ENCODE results near the gene INPP5D.

INPP5D gene

DNA sequence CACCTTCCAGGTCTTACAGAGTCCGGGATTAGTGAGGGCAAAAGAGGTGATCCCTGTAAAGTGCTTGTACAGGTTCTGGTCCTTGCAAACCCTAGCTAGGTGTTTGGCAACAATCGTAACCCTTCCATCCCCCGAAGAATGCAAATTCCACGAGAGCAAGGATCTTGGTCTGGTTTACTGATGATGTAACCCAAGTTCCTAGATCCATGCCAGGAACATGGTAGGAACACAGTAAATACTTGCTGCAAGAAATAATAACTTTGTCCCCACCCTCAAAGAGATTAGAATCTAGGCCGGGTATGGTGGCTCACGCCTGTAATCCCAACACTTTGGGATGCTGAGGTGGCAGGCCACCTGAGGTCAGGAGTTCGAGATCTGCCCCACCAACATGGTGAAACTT lies 34.4 kb upstream of the INPP5D start:
- TF ChIP-seq CSDC2 (CRISPR knock-in tag; IDR thresholded peaks at IDR 0.05): no peak
- ATAC-seq: no peak

DNA sequence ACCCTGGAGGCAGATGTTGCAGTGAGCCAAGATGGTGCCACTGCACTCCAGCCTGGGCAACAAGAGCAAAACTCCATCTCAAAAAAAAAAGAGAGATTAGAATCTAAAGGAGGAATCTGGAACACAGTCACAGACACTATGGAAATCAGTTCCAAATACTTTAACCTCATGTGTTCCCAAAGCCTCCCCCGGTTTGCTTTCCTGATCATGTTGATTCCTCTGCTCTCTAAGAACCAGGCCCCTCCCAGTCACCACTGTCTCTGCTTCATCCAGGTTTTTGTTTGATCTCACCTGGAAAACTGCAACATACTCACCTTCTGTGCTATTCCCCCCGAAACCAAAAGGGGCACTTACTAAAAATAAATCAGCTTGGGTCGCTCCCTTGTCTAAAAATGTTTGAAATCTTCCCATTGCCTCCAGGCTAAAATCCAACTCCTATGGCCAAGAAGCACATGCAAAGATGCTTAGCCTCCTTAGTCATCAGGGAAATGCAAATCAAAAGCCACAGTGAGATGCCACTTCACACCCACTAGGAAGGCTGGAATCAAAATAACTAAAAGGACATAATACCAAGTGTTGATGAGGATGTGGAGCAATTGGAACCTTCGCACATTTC lies 33.8 kb upstream of the INPP5D start:
- ATAC-seq: no peak
- TF ChIP-seq ZC3H10 (CRISPR knock-in tag; IDR thresholded peaks at IDR 0.05) (no peak), ZNF8 (CRISPR knock-in tag; IDR thresholded peaks at IDR 0.05) (no peak), CSDC2 (CRISPR knock-in tag; IDR thresholded peaks at IDR 0.05) (no peak), OSR1 (CRISPR knock-in tag; IDR thresholded peaks at IDR 0.05) (no peak), ESRRG (CRISPR knock-in tag; IDR thresholded peaks at IDR 0.05) (no peak), TCF4 (CRISPR knock-in tag; IDR thresholded peaks at IDR 0.05; ENCODE audit: borderline replicate concordance) (no peak)
- TF ChIP-seq, protein P1, sequence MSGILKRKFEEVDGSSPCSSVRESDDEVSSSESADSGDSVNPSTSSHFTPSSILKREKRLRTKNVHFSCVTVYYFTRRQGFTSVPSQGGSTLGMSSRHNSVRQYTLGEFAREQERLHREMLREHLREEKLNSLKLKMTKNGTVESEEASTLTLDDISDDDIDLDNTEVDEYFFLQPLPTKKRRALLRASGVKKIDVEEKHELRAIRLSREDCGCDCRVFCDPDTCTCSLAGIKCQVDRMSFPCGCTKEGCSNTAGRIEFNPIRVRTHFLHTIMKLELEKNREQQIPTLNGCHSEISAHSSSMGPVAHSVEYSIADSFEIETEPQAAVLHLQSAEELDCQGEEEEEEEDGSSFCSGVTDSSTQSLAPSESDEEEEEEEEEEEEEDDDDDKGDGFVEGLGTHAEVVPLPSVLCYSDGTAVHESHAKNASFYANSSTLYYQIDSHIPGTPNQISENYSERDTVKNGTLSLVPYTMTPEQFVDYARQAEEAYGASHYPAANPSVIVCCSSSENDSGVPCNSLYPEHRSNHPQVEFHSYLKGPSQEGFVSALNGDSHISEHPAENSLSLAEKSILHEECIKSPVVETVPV (CRISPR knock-in tag; IDR thresholded peaks at IDR 0.05): no peak
- TF ChIP-seq, protein P2, sequence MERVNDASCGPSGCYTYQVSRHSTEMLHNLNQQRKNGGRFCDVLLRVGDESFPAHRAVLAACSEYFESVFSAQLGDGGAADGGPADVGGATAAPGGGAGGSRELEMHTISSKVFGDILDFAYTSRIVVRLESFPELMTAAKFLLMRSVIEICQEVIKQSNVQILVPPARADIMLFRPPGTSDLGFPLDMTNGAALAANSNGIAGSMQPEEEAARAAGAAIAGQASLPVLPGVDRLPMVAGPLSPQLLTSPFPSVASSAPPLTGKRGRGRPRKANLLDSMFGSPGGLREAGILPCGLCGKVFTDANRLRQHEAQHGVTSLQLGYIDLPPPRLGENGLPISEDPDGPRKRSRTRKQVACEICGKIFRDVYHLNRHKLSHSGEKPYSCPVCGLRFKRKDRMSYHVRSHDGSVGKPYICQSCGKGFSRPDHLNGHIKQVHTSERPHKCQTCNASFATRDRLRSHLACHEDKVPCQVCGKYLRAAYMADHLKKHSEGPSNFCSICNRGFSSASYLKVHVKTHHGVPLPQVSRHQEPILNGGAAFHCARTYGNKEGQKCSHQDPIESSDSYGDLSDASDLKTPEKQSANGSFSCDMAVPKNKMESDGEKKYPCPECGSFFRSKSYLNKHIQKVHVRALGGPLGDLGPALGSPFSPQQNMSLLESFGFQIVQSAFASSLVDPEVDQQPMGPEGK (CRISPR knock-in tag; IDR thresholded peaks at IDR 0.05; ENCODE audit: borderline replicate concordance): no peak
- TF ChIP-seq, protein P3, sequence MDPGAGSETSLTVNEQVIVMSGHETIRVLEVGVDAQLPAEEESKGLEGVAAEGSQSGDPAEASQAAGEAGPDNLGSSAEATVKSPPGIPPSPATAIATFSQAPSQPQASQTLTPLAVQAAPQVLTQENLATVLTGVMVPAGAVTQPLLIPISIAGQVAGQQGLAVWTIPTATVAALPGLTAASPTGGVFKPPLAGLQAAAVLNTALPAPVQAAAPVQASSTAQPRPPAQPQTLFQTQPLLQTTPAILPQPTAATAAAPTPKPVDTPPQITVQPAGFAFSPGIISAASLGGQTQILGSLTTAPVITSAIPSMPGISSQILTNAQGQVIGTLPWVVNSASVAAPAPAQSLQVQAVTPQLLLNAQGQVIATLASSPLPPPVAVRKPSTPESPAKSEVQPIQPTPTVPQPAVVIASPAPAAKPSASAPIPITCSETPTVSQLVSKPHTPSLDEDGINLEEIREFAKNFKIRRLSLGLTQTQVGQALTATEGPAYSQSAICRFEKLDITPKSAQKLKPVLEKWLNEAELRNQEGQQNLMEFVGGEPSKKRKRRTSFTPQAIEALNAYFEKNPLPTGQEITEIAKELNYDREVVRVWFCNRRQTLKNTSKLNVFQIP (CRISPR knock-in tag; IDR thresholded peaks at IDR 0.05; ENCODE audit: borderline replicate concordance, low read depth): no peak

DNA sequence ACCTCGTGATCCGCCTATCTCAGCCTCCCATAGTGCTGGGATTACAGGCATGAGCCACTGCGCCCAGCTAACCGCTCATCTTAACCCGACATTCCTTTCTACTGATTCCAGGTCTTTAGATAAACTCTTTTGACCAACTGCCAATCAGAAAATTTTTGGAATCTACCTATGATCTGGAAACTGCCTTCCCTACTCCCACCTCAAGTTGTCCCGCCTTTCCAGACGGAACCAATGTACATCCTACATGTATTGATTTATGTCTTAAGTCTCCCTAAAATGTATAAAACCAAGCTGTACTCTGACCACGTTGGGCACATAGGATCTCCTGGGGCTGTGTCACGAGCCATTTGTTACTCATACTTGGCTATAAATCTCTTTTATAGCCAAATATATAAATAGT lies 30.8 kb upstream of the INPP5D start:
- ATAC-seq: no peak; the same call in 2 of the 3 replicates
- TF ChIP-seq ZNF70 (CRISPR knock-in tag; IDR thresholded peaks at IDR 0.05) (no peak), ZC3H10 (CRISPR knock-in tag; IDR thresholded peaks at IDR 0.05) (no peak), TCF4 (CRISPR knock-in tag; IDR thresholded peaks at IDR 0.05; ENCODE audit: borderline replicate concordance) (no peak), ZNF8 (CRISPR knock-in tag; IDR thresholded peaks at IDR 0.05) (no peak), ESRRG (CRISPR knock-in tag; IDR thresholded peaks at IDR 0.05) (no peak), OSR1 (CRISPR knock-in tag; IDR thresholded peaks at IDR 0.05) (no peak), ISL1 (CRISPR knock-in tag; IDR thresholded peaks at IDR 0.05) (no peak), BACH2 (CRISPR knock-in tag; IDR thresholded peaks at IDR 0.05; ENCODE audit: borderline replicate concordance) (no peak), TOX (CRISPR knock-in tag; IDR thresholded peaks at IDR 0.05; ENCODE audit: borderline replicate concordance) (no peak)
- TF ChIP-seq, protein P2 (CRISPR knock-in tag; IDR thresholded peaks at IDR 0.05; ENCODE audit: borderline replicate concordance): no peak
- TF ChIP-seq, protein P1 (CRISPR knock-in tag; IDR thresholded peaks at IDR 0.05): no peak

DNA sequence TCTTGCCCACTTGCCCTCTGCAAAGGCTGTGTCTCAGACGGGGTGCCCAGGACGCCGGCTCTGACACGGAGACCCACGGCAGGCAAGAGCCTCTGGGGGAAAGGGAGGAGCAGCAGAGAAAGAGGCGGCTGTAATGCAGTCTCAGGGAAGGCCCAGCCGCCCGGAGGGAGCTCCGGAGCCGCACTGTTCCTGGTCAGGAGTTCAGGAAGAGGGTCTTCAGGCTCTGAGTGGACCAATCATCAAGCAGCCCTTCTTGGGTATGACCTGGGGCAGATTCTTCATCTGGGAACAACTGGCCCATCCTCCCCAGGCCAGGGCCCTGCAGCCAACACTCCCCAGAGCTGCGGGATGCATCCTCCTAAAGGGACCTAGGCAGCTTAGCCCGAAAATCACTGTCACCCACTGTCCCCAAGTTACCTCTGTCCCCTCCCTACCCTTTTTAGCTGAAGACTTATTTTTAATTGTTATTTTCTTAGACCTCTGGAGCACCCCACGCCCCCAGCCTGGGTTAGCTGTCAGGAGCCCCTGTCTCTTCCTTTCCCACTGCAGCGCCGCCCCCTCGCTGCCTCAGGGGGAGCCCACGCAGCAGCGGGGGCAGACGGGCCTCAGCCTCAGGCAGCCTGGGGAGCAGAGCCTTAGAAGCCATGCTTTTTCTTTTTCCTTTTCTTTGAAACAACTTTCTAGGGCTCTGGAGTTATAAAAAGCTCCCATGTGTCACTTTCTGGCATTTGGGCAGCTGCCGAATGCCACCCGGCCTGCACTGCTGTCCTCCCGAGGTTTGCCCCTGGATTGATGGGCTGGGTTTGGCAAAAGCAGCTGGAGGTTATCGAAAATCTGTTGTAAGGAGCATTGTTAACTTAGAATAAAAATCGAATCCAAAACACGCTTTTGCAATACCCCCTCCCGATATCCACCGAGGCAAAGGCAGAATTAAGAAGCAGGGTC lies 28.3 kb upstream of the INPP5D start:
- ATAC-seq: no peak
- TF ChIP-seq PPARA (CRISPR knock-in tag; IDR thresholded peaks at IDR 0.05; ENCODE audit: borderline replicate concordance): no peak
- TF ChIP-seq ZFP30 (CRISPR knock-in tag; IDR thresholded peaks at IDR 0.05): no peak
- TF ChIP-seq, protein P4, sequence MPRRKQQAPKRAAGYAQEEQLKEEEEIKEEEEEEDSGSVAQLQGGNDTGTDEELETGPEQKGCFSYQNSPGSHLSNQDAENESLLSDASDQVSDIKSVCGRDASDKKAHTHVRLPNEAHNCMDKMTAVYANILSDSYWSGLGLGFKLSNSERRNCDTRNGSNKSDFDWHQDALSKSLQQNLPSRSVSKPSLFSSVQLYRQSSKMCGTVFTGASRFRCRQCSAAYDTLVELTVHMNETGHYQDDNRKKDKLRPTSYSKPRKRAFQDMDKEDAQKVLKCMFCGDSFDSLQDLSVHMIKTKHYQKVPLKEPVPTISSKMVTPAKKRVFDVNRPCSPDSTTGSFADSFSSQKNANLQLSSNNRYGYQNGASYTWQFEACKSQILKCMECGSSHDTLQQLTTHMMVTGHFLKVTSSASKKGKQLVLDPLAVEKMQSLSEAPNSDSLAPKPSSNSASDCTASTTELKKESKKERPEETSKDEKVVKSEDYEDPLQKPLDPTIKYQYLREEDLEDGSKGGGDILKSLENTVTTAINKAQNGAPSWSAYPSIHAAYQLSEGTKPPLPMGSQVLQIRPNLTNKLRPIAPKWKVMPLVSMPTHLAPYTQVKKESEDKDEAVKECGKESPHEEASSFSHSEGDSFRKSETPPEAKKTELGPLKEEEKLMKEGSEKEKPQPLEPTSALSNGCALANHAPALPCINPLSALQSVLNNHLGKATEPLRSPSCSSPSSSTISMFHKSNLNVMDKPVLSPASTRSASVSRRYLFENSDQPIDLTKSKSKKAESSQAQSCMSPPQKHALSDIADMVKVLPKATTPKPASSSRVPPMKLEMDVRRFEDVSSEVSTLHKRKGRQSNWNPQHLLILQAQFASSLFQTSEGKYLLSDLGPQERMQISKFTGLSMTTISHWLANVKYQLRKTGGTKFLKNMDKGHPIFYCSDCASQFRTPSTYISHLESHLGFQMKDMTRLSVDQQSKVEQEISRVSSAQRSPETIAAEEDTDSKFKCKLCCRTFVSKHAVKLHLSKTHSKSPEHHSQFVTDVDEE (CRISPR knock-in tag; IDR thresholded peaks at IDR 0.05): no peak
- TF ChIP-seq ZNF8 (CRISPR knock-in tag; IDR thresholded peaks at IDR 0.05): no peak
- TF ChIP-seq SNAI2 (CRISPR knock-in tag; IDR thresholded peaks at IDR 0.05): no peak

All from SK-N-SH treated with all-trans-retinoic acid at 6 μM for 48 hours (cell line).